Measurements from ENCODE around the gene CA4. TPM values are rescaled to one million over a fixed set of nuclear protein-coding genes. Genes with fewer than 3 reads are reported as not detected.

The CA4 gene
- total RNA-seq, 4 donors from 2014 or later, result 0.45 to 1.3 (median 1.1) TPM; not detected in 1

DNA sequence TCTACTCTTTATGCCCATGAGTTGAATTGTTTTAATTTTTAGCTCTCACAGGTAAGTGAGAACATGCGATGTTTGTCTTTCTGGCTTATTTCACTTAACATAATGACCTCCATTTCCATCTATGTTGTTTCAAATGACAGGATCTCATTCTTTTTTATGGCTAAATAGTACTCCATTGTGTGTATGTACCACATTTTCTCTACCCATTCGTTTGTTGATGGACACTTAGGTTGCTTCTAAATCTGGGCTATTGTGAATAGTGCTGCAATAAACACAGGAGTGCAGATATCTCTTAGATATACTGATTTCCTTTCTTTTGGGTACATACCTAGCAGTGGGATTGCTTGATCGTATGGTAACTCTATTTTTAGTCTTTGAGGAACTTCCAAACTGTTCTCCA lies 19.3 kb upstream of the CA4 start:
- peaks cover 0 to 22% (median 0%) of the 10 kb centered on the region in 4 donors for H3K27me3 ChIP-seq
- no peak overlapping the region for H3K27ac ChIP-seq
- peaks cover 8 to 22% (median 10%) of the 10 kb centered on the region in 3 donors for H3K4me1 ChIP-seq
- no peak overlapping the region for H3K4me3 ChIP-seq
- intact Hi-C loops (cut with DNase I), result loop anchor here (10.0 kb wide), 1 partner anchor 304 kb away; no protein-coding TSS in a partner anchor
- DNase-seq, result no peak
- 68 to 72% methylated on average over 3 of the region's 3 CpGs for WGBS, 2 donors
- TF ChIP-seq POLR2A (IDR thresholded peaks at IDR 0.05), result no peak
- TF ChIP-seq, protein P1, sequence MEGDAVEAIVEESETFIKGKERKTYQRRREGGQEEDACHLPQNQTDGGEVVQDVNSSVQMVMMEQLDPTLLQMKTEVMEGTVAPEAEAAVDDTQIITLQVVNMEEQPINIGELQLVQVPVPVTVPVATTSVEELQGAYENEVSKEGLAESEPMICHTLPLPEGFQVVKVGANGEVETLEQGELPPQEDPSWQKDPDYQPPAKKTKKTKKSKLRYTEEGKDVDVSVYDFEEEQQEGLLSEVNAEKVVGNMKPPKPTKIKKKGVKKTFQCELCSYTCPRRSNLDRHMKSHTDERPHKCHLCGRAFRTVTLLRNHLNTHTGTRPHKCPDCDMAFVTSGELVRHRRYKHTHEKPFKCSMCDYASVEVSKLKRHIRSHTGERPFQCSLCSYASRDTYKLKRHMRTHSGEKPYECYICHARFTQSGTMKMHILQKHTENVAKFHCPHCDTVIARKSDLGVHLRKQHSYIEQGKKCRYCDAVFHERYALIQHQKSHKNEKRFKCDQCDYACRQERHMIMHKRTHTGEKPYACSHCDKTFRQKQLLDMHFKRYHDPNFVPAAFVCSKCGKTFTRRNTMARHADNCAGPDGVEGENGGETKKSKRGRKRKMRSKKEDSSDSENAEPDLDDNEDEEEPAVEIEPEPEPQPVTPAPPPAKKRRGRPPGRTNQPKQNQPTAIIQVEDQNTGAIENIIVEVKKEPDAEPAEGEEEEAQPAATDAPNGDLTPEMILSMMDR (IDR thresholded peaks at IDR 0.05), result no peak
- H3K9me3 ChIP-seq, result no peaks in the 10 kb centered on the region
- no peaks in the 10 kb centered on the region for H3K36me3 ChIP-seq

DNA sequence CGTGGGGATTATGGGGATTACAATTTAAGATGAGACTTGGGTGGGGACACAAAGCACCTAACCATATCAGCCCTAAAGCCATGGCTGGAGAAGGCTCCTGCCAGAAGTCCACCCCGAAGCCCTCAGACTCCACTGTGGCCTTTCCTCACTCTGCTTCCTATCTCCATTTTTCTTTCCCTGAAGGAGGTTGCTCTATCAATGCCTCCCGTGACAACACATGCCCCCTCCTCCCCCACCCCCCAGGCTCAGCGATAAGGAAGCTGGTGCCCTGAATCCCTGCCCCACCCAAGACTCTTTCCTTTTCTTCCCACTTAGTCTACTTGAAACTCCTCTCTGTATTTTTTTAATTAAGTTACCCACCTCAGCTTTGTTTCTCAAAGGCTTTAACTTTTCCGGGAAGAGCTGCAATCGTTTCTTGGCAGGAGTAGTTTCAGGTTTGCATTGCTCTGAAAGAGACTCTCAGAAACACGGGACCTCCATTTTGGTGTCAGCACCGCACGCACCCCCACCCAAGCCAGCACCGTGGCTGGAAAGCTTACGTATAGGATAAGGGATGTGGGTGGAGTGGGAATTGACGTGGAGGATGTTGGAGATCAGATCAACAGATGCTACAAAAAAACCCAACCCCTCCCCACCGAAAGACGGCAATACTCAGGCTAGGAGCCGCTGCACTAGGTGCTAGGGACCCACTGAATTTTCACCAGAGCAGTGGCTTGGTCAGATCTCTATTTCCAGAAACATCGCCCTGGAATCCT lies 15.2 kb upstream of the CA4 start:
- intact Hi-C loops (cut with DNase I), result loop anchor here (10.0 kb wide), 1 partner anchor 300 kb away; no protein-coding TSS in a partner anchor
- WGBS, 2 donors, result 10% methylated on average over 11 to 15 of the region's 16 CpGs
- Histone ChIP-seq H3K4me3 (peak overlapping the region; percentile 34 to 80 (median 67)), H3K36me3 (no peaks in the 10 kb centered on the region), H3K9me3 (no peaks in the 10 kb centered on the region), H3K27me3 (peaks cover 9 to 32% (median 11%) of the 10 kb centered on the region in 4 donors), H3K27ac (peak overlapping the region; percentile 33 to 85 (median 76)), H3K4me1 (peaks cover 11 to 36% (median 15%) of the 10 kb centered on the region in 3 donors)
- no peak for TF ChIP-seq POLR2A (IDR thresholded peaks at IDR 0.05)
- TF ChIP-seq, protein P1 (IDR thresholded peaks at IDR 0.05), result no peak
- no peak for DNase-seq

DNA sequence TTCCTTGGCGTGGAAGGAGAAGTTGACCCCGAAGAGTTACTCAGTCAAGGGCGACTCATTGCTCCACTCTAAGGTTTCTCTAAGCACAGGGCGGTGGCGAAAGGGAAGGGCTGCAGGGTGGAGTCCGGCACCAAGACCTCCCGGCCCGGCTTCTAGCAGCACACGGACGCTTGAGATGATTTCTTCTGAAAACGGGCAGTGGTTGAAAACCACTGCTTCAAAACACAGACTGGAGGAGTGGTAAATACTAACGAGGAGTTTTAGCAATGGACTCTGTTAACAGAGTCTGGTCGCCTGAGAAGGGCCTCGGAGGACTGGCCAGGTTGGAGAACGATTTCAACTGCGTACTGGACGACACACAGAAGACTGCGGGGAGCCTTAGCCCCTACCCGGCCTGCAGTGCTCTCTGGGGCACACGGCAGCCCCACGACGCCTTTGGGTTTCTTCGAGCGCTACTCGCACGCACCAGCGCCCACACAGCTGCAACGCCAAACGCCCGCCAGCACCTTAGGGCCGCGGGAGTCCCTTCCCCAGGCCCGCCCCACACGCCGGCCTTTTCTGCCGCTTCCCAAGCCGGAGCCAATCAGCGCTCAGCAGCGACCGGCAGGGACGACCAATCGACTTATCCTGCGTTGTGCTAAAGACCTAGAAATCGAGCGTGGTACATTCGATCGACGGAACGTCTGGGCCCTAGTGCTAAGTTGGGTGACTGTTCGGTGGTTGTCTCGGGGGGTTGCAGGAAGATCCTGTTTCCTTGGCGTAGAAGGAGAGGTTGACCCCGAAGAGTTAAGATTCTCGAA lies 14.4 kb upstream of the CA4 start:
- peak overlapping the region; percentile 33 to 85 (median 76) for H3K27ac ChIP-seq
- WGBS, 2 donors, result 6 to 17% methylated on average over 14 to 23 of the region's 54 CpGs
- H3K27me3 ChIP-seq, result peaks cover 14 to 40% (median 17%) of the 10 kb centered on the region in 4 donors
- H3K4me1 ChIP-seq, result peaks cover 15 to 42% (median 20%) of the 10 kb centered on the region in 3 donors
- intact Hi-C loops (cut with DNase I), result loop anchor here (10.0 kb wide), 1 partner anchor 299 kb away; no protein-coding TSS in a partner anchor
- peak; percentile 18 for DNase-seq
- H3K4me3 ChIP-seq, result peak overlapping the region; percentile 34 to 80 (median 67)
- H3K36me3 ChIP-seq, result no peaks in the 10 kb centered on the region
- no peaks in the 10 kb centered on the region for H3K9me3 ChIP-seq
- TF ChIP-seq, protein P1 (IDR thresholded peaks at IDR 0.05), result peak in 1 of 6 experiments; percentile 15
- peak in 2 of 4 donors; percentile 20 to 53 for TF ChIP-seq POLR2A (IDR thresholded peaks at IDR 0.05)

DNA sequence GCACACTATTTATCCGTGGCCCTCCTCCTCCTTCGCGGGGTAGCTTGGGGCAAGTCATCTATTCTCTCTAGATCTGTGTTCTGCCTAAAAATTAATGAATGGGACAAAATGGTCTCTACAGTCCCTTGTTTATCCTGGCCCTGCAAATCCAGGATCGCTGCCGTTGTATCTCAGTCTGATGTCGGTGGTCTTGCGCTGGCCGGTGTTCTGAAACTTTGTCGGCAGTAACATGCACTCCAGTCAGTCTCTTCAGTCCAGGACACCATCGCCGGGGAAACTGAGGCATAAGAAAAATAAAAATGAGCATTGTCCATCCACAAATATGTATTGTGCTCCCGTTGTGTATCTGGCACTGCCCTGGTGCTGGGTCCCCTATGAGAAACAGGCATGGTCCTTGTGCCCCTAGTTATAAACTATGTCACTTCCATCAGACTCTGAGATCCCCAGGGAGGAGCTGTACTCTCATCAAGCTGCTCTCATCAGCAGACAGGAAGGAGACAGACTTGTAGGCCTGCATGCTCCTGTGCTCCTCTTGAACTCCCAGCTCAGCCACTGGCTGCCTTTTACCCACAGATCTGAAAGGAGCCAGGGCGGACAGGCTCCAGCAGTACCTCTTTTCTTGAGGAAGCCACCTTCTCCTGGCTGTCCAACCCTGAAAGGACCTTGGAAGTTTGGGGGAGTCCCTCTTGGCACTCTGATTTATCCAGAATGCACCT lies 13.7 kb upstream of the CA4 start:
- Histone ChIP-seq H3K4me3 (peak overlapping the region in 2 of 4 donors; percentile 66 to 80), H3K9me3 (no peaks in the 10 kb centered on the region), H3K27ac (no peak overlapping the region), H3K4me1 (peaks cover 16 to 48% (median 23%) of the 10 kb centered on the region in 3 donors), H3K36me3 (no peaks in the 10 kb centered on the region), H3K27me3 (peaks cover 22 to 48% (median 23%) of the 10 kb centered on the region in 4 donors)
- intact Hi-C loops (cut with DNase I), result loop anchor here (10.0 kb wide), 1 partner anchor 299 kb away; no protein-coding TSS in a partner anchor
- no peak for DNase-seq
- 72 to 79% methylated on average over 11 to 12 of the region's 13 CpGs for WGBS, 2 donors
- TF ChIP-seq POLR2A (IDR thresholded peaks at IDR 0.05), result no peak
- TF ChIP-seq, protein P1 (IDR thresholded peaks at IDR 0.05), result no peak
